ENCODE measurements around the gene MPDZ. TPM values are rescaled to one million over a fixed set of nuclear protein-coding genes. Genes with fewer than 3 reads are reported as not detected.

Gene MPDZ
- polyA plus RNA-seq, 1 donor (not counting 4 experiments of a cell fraction or from before 2014, with no cell fraction given): 9.0 TPM

DNA sequence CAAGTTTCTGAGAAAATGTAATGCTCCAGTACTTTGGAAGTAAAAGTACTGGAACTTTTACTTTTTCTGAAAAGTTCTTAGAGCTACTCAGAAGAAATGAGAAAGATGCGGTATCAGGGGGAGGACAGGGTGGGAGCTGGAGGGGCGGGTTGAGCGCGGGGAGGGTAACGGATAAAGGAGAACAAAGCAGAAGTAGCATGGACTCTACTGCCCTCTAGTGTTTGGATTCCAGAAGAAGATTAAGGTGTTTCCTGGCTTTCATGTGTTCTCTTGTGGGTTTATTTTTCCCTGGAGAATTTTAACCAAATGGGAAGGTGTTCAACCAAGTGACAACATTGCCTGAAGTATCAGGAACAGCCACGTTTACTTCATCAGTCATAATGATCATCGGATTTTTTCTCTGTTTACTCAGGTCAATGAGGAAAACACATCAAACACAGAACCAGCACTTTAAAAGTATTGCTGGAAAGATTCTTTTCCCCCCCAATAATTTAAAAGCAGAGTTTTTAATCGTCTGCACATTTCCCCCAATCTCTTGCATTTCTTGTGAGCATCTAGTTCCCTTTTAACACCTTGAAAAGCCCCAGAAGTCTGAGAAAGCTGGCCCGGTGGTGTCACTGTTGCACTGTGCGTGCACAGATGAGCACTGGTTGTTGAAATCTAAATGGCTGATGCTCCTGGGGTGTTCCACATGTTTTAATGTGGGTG lies 190.6 kb downstream of the MPDZ start:
- Histone ChIP-seq H3K9ac (ENCODE audit: control insufficient read depth, extremely low read depth, insufficient read depth, low read length) (no peak overlapping the region), H3K79me2 (ENCODE audit: control insufficient read depth, insufficient read depth, low read length) (no peaks in the 10 kb centered on the region), H4K20me1 (ENCODE audit: control insufficient read depth, extremely low read depth, insufficient read depth, low read length) (no peaks in the 10 kb centered on the region), H3K9me3 (ENCODE audit: control insufficient read depth, low read depth, low read length) (no peaks in the 10 kb centered on the region), H3K9me1 (ENCODE audit: control insufficient read depth, extremely low read depth, insufficient read depth, low read length) (no peaks in the 10 kb centered on the region), H3K4me2 (ENCODE audit: control insufficient read depth, extremely low read depth, insufficient read depth, low read depth, low read length) (peak overlapping the region; percentile 19), H3K4me3 (ENCODE audit: control insufficient read depth in 2 of 3, extremely low read depth in 1 of 3, insufficient read depth in 2 of 3, low read depth in 1 of 3, low read length in 3 of 3) (no peak overlapping the region), H3K27ac (ENCODE audit: control insufficient read depth, insufficient read depth, low read length) (no peak overlapping the region), H3K4me1 (ENCODE audit: control insufficient read depth, extremely low read depth, insufficient read depth, low read length) (peaks cover 5% of the 10 kb centered on the region), H2AFZ (ENCODE audit: control insufficient read depth, low read length) (no peak overlapping the region), H3K36me3 (ENCODE audit: control insufficient read depth in 2 of 2, extremely low read depth in 1 of 2, insufficient read depth in 2 of 2, low read length in 2 of 2) (no peaks in the 10 kb centered on the region), H3K27me3 (ENCODE audit: control insufficient read depth, extremely low read depth, insufficient read depth, low read length) (no peaks in the 10 kb centered on the region)
- peak; percentile 81 for FAIRE-seq
- no peak for DNase-seq (ENCODE audit: low read depth, low spot score)
- dilution Hi-C loops (cut with MboI; ENCODE audit: extremely low pct_ligation_motif_present, low sequenced_read_pairs): loop anchor here (5.0 kb wide), 1 partner anchor 57 kb away; no protein-coding TSS in a partner anchor
- no peak for TF ChIP-seq EZH2 (IDR thresholded peaks at IDR 0.05; ENCODE audit: low read length)
- TF ChIP-seq, protein P1, sequence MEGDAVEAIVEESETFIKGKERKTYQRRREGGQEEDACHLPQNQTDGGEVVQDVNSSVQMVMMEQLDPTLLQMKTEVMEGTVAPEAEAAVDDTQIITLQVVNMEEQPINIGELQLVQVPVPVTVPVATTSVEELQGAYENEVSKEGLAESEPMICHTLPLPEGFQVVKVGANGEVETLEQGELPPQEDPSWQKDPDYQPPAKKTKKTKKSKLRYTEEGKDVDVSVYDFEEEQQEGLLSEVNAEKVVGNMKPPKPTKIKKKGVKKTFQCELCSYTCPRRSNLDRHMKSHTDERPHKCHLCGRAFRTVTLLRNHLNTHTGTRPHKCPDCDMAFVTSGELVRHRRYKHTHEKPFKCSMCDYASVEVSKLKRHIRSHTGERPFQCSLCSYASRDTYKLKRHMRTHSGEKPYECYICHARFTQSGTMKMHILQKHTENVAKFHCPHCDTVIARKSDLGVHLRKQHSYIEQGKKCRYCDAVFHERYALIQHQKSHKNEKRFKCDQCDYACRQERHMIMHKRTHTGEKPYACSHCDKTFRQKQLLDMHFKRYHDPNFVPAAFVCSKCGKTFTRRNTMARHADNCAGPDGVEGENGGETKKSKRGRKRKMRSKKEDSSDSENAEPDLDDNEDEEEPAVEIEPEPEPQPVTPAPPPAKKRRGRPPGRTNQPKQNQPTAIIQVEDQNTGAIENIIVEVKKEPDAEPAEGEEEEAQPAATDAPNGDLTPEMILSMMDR (optimal IDR thresholded peaks at IDR 0.05 in 1 of 3, IDR thresholded peaks at IDR 0.05 in 1 of 3, conservative IDR thresholded peaks at IDR 0.05 in 1 of 3; ENCODE audit: extremely low read depth in 1 of 3, insufficient read depth in 2 of 3, low read length in 3 of 3): peak; percentile 34 to 69 (median 69)

DNA sequence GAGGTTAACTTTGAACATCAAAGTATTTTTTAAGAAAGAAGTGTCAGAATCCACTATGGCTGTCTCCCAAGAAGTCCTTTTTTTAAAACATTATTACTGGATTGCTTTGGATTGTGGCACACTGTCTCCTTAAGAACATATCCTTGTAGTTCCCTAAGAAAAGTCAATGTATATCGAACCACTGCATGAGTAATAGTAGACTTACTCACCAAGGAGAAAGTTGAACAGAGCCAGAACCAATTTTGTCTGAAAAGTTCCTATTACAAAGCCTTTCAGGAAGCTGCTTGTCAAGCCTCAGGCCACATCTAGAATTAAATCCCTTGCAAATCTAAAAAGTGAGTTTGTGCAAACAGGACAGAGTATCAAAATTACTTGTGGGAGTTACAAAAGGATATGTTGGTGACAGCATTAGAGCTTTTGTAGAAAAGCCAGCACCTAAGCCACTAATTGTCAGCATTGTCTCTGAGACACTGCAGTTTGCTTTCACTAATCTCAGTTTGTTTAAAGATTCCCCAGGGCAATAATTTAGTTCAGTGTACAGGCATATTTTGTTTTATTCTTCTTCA lies 195.4 kb downstream of the MPDZ start:
- DNase-seq (ENCODE audit: low read depth, low spot score) (peak; percentile 26), FAIRE-seq (peak; percentile 81)
- H3K27me3 ChIP-seq (ENCODE audit: control insufficient read depth, extremely low read depth, insufficient read depth, low read length): no peaks in the 10 kb centered on the region
- no peak for TF ChIP-seq EZH2 (IDR thresholded peaks at IDR 0.05; ENCODE audit: low read length)
- TF ChIP-seq, protein P1 (optimal IDR thresholded peaks at IDR 0.05 in 1 of 3, IDR thresholded peaks at IDR 0.05 in 1 of 3, conservative IDR thresholded peaks at IDR 0.05 in 1 of 3; ENCODE audit: extremely low read depth in 1 of 3, insufficient read depth in 2 of 3, low read length in 3 of 3): no peak
- H2AFZ ChIP-seq (ENCODE audit: control insufficient read depth, low read length): peak overlapping the region; percentile 39
- no peaks in the 10 kb centered on the region for H3K9me1 ChIP-seq (ENCODE audit: control insufficient read depth, extremely low read depth, insufficient read depth, low read length)
- no peaks in the 10 kb centered on the region for H3K9me3 ChIP-seq (ENCODE audit: control insufficient read depth, low read depth, low read length)
- H3K27ac ChIP-seq (ENCODE audit: control insufficient read depth, insufficient read depth, low read length): peak overlapping the region; percentile 28
- H3K79me2 ChIP-seq (ENCODE audit: control insufficient read depth, insufficient read depth, low read length): no peaks in the 10 kb centered on the region
- H3K4me3 ChIP-seq (ENCODE audit: control insufficient read depth in 2 of 3, extremely low read depth in 1 of 3, insufficient read depth in 2 of 3, low read depth in 1 of 3, low read length in 3 of 3): no peak overlapping the region
- H3K4me2 ChIP-seq (ENCODE audit: control insufficient read depth, extremely low read depth, insufficient read depth, low read depth, low read length): peak overlapping the region; percentile 57
- no peaks in the 10 kb centered on the region for H4K20me1 ChIP-seq (ENCODE audit: control insufficient read depth, extremely low read depth, insufficient read depth, low read length)
- peaks cover 20% of the 10 kb centered on the region for H3K4me1 ChIP-seq (ENCODE audit: control insufficient read depth, extremely low read depth, insufficient read depth, low read length)
- no peaks in the 10 kb centered on the region for H3K36me3 ChIP-seq (ENCODE audit: control insufficient read depth in 2 of 2, extremely low read depth in 1 of 2, insufficient read depth in 2 of 2, low read length in 2 of 2)
- dilution Hi-C loops (cut with MboI; ENCODE audit: extremely low pct_ligation_motif_present, low sequenced_read_pairs): no loop called here
- no peak overlapping the region for H3K9ac ChIP-seq (ENCODE audit: control insufficient read depth, extremely low read depth, insufficient read depth, low read length)

All from keratinocyte (primary cell).